ENCODE data around the gene SEC24D. TPM values are rescaled to one million over a fixed set of nuclear protein-coding genes. Genes with fewer than 3 reads are reported as not detected.

The SEC24D gene
- polyA plus RNA-seq, 4 donors: 28.1 to 57.9 (median 46.5) TPM

DNA sequence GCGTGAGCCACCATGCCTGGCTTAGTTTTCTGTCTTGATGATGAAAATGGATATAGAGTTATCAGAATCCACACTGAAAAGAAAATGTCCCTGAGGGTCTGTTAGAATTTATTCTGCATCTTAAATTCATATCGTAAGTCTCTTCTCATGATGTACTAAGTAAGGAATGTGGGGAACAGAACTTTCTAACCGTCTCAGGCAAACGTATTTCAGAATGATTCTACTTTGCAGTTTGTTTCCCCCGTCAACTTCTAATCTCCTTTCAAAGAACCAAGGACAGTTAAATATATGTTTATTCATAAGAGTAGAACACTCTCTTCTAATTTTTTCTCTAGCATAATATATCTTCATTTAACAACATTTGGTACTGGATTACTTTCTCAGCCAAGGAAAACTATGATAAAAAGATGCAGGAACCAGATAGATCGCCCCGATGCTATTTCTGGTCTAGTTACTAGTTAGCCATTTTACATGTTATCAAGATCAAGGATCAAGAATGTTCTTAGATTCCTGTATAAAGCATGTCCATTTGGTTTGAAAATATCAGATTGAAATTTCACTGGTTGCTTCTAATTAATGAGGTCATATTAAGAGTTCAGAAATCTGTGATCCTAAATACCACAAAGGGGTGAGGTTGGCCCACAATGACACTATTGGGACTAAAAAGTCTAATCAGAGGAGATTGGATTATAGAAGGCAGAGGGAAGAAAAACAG, 101.3 kb downstream of the SEC24D start:
- H3K36me3 ChIP-seq (ENCODE audit: control insufficient read depth in 3 of 3, insufficient read depth in 2 of 3, low read depth in 1 of 3, low read length in 3 of 3): peaks cover 2 to 19% (median 16%) of the 10 kb centered on the region in 3 donors
- 83 to 95% (median 94%) methylated on average over 7 of the region's 7 CpGs for WGBS, 3 donors
- H3K4me1 ChIP-seq (ENCODE audit: control insufficient read depth in 3 of 3, insufficient read depth in 2 of 3, low read depth in 1 of 3, low read length in 2 of 3): no peaks in the 10 kb centered on the region
- no peak overlapping the region for H3K27ac ChIP-seq (ENCODE audit: low read depth in 1 of 3, low read length in 2 of 3)
- no peaks in the 10 kb centered on the region for H3K27me3 ChIP-seq (ENCODE audit: control insufficient read depth in 3 of 3, insufficient read depth in 3 of 3, low read length in 3 of 3)
- H3K9me3 ChIP-seq (ENCODE audit: control insufficient read depth in 2 of 2, insufficient read depth in 1 of 2, low read depth in 1 of 2, low read length in 1 of 2): no peaks in the 10 kb centered on the region
- DNase-seq (no peak), FAIRE-seq (no peak)
- no peak overlapping the region for H3K4me3 ChIP-seq (ENCODE audit: low read depth in 1 of 3, low read length in 3 of 3)

DNA sequence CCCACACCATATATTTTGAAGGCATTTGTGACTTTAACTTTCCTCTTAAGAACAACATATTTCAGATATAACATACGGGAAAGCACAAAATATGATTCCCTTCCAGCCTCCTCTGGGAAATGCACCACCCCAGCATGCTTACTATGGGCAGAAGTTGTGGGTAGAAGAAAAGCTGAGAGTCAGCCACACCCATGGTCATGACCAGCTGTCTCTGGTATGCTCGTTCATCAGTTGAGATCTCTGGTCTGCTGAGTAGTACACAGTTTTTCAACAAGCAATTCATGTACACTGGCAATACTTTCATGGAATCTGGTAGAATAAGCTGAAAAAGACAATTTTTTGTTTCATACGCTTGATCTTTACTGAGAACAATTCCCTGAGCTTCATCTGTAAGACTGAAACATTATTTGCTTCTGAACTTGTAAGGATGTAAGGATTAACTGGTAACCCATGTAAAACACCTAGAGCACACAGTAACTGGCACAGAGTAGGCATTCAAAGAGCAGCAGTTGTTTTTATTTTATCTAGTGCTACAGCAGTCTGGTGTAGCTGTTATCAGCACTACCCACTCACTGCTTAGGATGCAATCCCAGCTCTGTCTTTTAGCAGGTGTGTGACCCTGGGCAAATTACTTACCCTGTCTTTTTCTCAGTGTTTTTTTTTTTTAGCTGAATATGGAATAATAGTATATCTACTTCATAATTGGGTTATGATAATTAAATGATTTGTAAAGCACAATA, 103.2 kb downstream of the SEC24D start:
- no peak for FAIRE-seq
- H3K4me1 ChIP-seq (ENCODE audit: control insufficient read depth in 3 of 3, insufficient read depth in 2 of 3, low read depth in 1 of 3, low read length in 2 of 3): no peaks in the 10 kb centered on the region
- no peak for DNase-seq
- no peaks in the 10 kb centered on the region for H3K27me3 ChIP-seq (ENCODE audit: control insufficient read depth in 3 of 3, insufficient read depth in 3 of 3, low read length in 3 of 3)
- 63 to 83% (median 75%) methylated on average over 3 of the region's 3 CpGs for WGBS, 3 donors
- no peak overlapping the region for H3K4me3 ChIP-seq (ENCODE audit: low read depth in 1 of 3, low read length in 3 of 3)
- H3K9me3 ChIP-seq (ENCODE audit: control insufficient read depth in 2 of 2, insufficient read depth in 1 of 2, low read depth in 1 of 2, low read length in 1 of 2): no peaks in the 10 kb centered on the region
- peaks cover 2 to 22% (median 15%) of the 10 kb centered on the region in 3 donors for H3K36me3 ChIP-seq (ENCODE audit: control insufficient read depth in 3 of 3, insufficient read depth in 2 of 3, low read depth in 1 of 3, low read length in 3 of 3)
- no peak overlapping the region for H3K27ac ChIP-seq (ENCODE audit: low read depth in 1 of 3, low read length in 2 of 3)

DNA sequence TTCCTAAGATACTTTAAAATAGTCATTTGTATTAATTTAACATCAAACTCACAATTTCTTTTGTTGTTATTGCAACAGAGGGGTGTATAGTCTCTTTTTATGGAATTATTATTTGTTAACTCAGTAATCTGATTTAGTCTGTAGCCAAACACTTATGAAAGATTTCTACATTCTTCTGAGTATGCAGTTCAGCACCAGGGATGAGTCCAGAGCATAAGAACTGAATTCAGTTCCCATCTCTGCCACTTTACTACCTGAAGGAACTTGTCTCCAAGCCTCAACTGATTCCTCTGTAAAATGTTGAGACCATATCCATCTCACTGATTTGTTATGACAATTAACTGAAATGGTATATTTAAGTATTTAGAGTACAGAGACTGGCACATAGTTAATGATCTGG, 105.2 kb downstream of the SEC24D start:
- Histone ChIP-seq H3K4me3 (ENCODE audit: low read depth in 1 of 3, low read length in 3 of 3) (no peak overlapping the region), H3K27ac (ENCODE audit: low read depth in 1 of 3, low read length in 2 of 3) (no peak overlapping the region), H3K9me3 (ENCODE audit: control insufficient read depth in 2 of 2, insufficient read depth in 1 of 2, low read depth in 1 of 2, low read length in 1 of 2) (no peaks in the 10 kb centered on the region), H3K36me3 (ENCODE audit: control insufficient read depth in 3 of 3, insufficient read depth in 2 of 3, low read depth in 1 of 3, low read length in 3 of 3) (peaks cover 10 to 24% (median 17%) of the 10 kb centered on the region in 3 donors), H3K4me1 (ENCODE audit: control insufficient read depth in 3 of 3, insufficient read depth in 2 of 3, low read depth in 1 of 3, low read length in 2 of 3) (no peaks in the 10 kb centered on the region), H3K27me3 (ENCODE audit: control insufficient read depth in 3 of 3, insufficient read depth in 3 of 3, low read length in 3 of 3) (no peaks in the 10 kb centered on the region)
- DNase-seq (no peak), FAIRE-seq (no peak)

DNA sequence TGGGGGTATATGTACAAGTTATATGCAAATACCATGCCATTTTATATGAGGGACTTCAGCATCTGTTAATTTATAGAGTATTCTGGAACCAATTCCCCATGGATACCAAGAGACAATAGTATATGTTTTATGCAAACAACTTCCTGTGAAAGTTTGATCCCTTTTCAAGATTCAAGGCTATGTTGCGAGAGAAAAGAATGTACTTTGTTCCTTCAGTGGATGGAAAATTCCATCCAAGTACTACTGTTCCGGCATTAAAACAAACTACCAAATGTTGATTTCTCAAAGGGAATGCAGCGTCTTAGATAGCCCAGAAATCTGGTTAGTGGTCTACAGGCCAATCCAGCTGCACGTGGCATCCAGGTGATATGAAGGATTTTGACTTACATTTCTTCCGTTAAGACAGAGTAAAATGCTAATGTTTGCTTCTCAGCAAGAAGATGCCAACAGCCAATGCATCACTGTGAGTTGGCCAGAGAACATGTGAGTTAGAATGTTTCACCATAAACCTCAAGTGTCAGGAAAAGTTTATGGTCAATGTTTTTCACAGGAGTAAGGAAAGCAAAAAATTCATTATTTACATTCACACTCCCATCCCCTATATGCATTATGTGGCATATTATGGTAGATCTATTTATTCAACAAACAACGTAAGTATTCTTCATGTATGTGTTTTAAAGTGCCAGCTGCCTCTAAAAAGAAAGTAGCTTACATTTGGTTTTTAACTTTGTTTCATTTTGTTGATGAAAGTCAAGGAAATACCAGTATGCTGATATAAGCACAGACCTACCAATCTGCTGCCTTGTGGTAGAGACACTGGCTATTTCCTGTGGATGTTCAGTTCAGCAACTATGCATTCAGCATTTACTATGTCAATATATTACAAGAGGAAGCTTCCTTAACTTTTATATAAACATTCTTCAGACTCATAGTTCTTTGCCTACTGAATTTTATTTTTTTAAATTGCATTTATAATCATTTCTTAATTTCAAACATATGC, 106.3 kb downstream of the SEC24D start:
- DNase-seq (no peak), FAIRE-seq (no peak)
- Histone ChIP-seq H3K4me3 (ENCODE audit: low read depth in 1 of 3, low read length in 3 of 3) (no peak overlapping the region), H3K27ac (ENCODE audit: low read depth in 1 of 3, low read length in 2 of 3) (no peak overlapping the region), H3K36me3 (ENCODE audit: control insufficient read depth in 3 of 3, insufficient read depth in 2 of 3, low read depth in 1 of 3, low read length in 3 of 3) (peaks cover 13 to 26% (median 18%) of the 10 kb centered on the region in 3 donors), H3K4me1 (ENCODE audit: control insufficient read depth in 3 of 3, insufficient read depth in 2 of 3, low read depth in 1 of 3, low read length in 2 of 3) (no peaks in the 10 kb centered on the region), H3K27me3 (ENCODE audit: control insufficient read depth in 3 of 3, insufficient read depth in 3 of 3, low read length in 3 of 3) (no peaks in the 10 kb centered on the region), H3K9me3 (ENCODE audit: control insufficient read depth in 2 of 2, insufficient read depth in 1 of 2, low read depth in 1 of 2, low read length in 1 of 2) (no peaks in the 10 kb centered on the region)
- 91 to 94% (median 92%) methylated on average over 6 of the region's 6 CpGs for WGBS, 3 donors

DNA sequence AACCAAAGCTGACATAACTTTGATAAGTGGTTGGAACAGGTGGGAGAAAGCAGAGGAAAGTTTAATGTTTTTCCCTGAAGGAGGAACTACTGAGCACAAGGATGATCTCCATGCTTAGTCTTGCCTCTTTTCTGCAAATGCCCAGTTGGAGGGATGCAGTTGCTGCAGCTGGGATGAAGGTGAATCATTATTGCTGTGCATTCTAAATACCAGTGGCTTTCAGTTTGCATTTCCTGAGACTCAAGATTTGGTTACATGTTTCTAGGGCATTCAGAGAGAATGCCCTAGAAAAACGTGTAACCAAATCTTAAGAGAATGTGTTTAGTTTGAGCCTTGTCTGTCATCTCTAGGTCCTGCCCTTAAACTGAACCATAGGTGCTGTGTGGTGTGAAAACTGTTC, 108.6 kb downstream of the SEC24D start:
- Histone ChIP-seq H3K9me3 (ENCODE audit: control insufficient read depth in 2 of 2, insufficient read depth in 1 of 2, low read depth in 1 of 2, low read length in 1 of 2) (no peaks in the 10 kb centered on the region), H3K4me1 (ENCODE audit: control insufficient read depth in 3 of 3, insufficient read depth in 2 of 3, low read depth in 1 of 3, low read length in 2 of 3) (no peaks in the 10 kb centered on the region), H3K4me3 (ENCODE audit: low read depth in 1 of 3, low read length in 3 of 3) (no peak overlapping the region), H3K36me3 (ENCODE audit: control insufficient read depth in 3 of 3, insufficient read depth in 2 of 3, low read depth in 1 of 3, low read length in 3 of 3) (peaks cover 13 to 28% (median 15%) of the 10 kb centered on the region in 3 donors), H3K27me3 (ENCODE audit: control insufficient read depth in 3 of 3, insufficient read depth in 3 of 3, low read length in 3 of 3) (no peaks in the 10 kb centered on the region), H3K27ac (ENCODE audit: low read depth in 1 of 3, low read length in 2 of 3) (no peak overlapping the region)
- DNase-seq (no peak), FAIRE-seq (no peak)
- WGBS, 3 donors: 57 to 67% (median 63%) methylated on average over 1 of the region's 1 CpG

DNA sequence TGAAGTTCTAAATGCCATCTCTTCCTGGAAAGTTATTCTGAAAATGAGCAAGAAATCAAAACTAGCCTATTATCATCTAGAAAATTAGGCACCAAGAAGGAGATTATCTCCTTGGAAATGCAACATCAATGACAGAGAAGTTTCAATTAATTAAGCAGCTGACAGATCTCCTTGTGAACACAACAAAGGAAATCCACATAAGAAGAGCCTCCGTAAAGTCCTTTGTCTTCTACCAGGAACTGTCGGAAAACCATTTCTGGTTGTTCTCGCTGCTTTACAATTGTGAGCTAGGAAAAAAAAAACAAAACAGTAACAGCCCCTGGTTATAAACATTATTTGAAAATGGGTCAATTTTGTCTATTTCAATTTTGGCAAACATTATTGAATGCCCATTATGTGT, 112.6 kb downstream of the SEC24D start:
- peaks cover 8 to 32% (median 16%) of the 10 kb centered on the region in 3 donors for H3K36me3 ChIP-seq (ENCODE audit: control insufficient read depth in 3 of 3, insufficient read depth in 2 of 3, low read depth in 1 of 3, low read length in 3 of 3)
- no peaks in the 10 kb centered on the region for H3K9me3 ChIP-seq (ENCODE audit: control insufficient read depth in 2 of 2, insufficient read depth in 1 of 2, low read depth in 1 of 2, low read length in 1 of 2)
- no peak for DNase-seq
- no peak for FAIRE-seq
- H3K4me3 ChIP-seq (ENCODE audit: low read depth in 1 of 3, low read length in 3 of 3): no peak overlapping the region
- WGBS, 3 donors: 95 to 98% (median 97%) methylated on average over 3 of the region's 3 CpGs
- no peaks in the 10 kb centered on the region for H3K4me1 ChIP-seq (ENCODE audit: control insufficient read depth in 3 of 3, insufficient read depth in 2 of 3, low read depth in 1 of 3, low read length in 2 of 3)
- no peaks in the 10 kb centered on the region for H3K27me3 ChIP-seq (ENCODE audit: control insufficient read depth in 3 of 3, insufficient read depth in 3 of 3, low read length in 3 of 3)
- no peak overlapping the region for H3K27ac ChIP-seq (ENCODE audit: low read depth in 1 of 3, low read length in 2 of 3)

DNA sequence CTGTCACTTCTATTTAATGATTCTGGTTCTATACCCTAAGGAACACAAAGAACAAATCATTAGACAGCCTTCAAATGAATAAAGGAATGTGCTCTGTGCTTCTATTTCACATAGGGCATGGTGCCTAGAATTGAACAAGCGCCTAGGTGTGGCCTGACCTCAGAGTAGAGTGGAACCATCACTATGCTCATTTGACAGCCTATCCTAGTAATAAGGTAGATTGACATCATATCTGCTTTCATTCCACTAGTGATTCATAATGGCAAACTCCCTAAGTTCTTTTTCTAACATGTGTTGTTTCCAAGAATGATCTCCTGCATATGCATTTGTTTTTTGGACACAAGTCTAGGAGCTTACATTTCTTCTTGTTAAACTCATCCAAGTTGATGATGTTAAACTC, 114.2 kb downstream of the SEC24D start:
- H3K4me1 ChIP-seq (ENCODE audit: control insufficient read depth in 3 of 3, insufficient read depth in 2 of 3, low read depth in 1 of 3, low read length in 2 of 3): no peaks in the 10 kb centered on the region
- no peak for FAIRE-seq
- no peaks in the 10 kb centered on the region for H3K27me3 ChIP-seq (ENCODE audit: control insufficient read depth in 3 of 3, insufficient read depth in 3 of 3, low read length in 3 of 3)
- no peaks in the 10 kb centered on the region for H3K9me3 ChIP-seq (ENCODE audit: control insufficient read depth in 2 of 2, insufficient read depth in 1 of 2, low read depth in 1 of 2, low read length in 1 of 2)
- H3K27ac ChIP-seq (ENCODE audit: low read depth in 1 of 3, low read length in 2 of 3): no peak overlapping the region
- no peak overlapping the region for H3K4me3 ChIP-seq (ENCODE audit: low read depth in 1 of 3, low read length in 3 of 3)
- no peak for DNase-seq
- WGBS, 3 donors: 98 to 100% (median 100%) methylated on average over 1 of the region's 1 CpG
- peaks cover 9 to 25% (median 16%) of the 10 kb centered on the region in 3 donors for H3K36me3 ChIP-seq (ENCODE audit: control insufficient read depth in 3 of 3, insufficient read depth in 2 of 3, low read depth in 1 of 3, low read length in 3 of 3)

DNA sequence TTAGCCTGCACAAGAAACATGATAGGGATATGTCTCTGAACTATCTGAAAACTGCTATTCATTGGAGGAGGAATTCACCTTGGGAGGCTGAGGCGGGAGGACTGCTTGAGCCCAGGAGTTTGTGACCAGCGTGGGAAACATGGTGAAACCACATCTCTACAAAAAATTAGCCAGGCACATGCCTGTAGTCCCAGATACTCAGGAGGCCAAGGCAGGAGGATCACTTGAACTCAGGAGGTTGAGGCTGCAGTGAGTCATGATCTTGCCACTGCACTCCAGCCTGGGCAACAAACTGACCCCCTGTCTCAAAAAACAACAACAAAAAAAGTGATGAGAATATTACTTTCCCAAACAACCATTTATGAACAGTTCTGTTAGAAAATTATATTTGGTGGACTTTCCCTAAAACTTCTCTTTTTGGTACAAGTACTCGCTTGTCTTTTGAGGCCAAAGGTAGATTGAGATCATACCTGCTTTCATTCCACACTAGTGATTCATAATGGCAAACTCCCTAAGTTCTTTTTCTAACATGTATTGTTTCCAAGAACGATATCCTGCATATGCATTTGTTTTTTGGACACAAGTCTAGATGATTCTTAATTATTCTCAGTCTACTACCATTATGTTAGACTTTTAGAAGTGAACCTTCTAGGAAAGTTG, 117.3 kb downstream of the SEC24D start:
- FAIRE-seq (no peak), DNase-seq (no peak)
- WGBS, 3 donors: 97 to 98% (median 97%) methylated on average over 4 of the region's 4 CpGs
- Histone ChIP-seq H3K4me3 (ENCODE audit: low read depth in 1 of 3, low read length in 3 of 3) (no peak overlapping the region), H3K27ac (ENCODE audit: low read depth in 1 of 3, low read length in 2 of 3) (no peak overlapping the region), H3K9me3 (ENCODE audit: control insufficient read depth in 2 of 2, insufficient read depth in 1 of 2, low read depth in 1 of 2, low read length in 1 of 2) (no peaks in the 10 kb centered on the region), H3K36me3 (ENCODE audit: control insufficient read depth in 3 of 3, insufficient read depth in 2 of 3, low read depth in 1 of 3, low read length in 3 of 3) (peaks cover 3 to 16% (median 9%) of the 10 kb centered on the region in 3 donors), H3K27me3 (ENCODE audit: control insufficient read depth in 3 of 3, insufficient read depth in 3 of 3, low read length in 3 of 3) (no peaks in the 10 kb centered on the region), H3K4me1 (ENCODE audit: control insufficient read depth in 3 of 3, insufficient read depth in 2 of 3, low read depth in 1 of 3, low read length in 2 of 3) (no peaks in the 10 kb centered on the region)
